ENCODE measurements around the gene SUCNR1. TPM values are rescaled to one million over a fixed set of nuclear protein-coding genes. Genes with fewer than 3 reads are reported as not detected.

Gene SUCNR1
- total RNA-seq, 1 experiment from 2014 or later: not detected

DNA sequence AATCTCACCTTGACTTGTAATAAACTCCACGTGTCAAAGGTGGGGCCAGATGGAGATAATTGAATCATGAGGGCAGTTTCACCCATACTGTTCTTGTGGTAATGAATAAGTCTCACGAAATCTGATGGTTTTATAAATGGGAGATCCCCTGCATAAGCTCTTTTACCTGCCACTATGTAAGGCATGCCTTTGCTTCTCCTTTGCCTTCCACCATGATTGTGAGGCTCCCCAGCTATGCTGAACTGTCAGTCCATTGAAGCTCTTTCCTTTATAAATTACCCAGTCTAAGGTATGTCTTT, 45.5 kb downstream of the SUCNR1 start:
- H3K9me3 Mint-ChIP-seq (ENCODE audit: unreplicated experiment): no peaks in the 10 kb centered on the region
- Histone ChIP-seq H3K9me3 (no peaks in the 10 kb centered on the region), H3K36me3 (ENCODE audit: control insufficient read depth, insufficient read depth, low read length) (no peaks in the 10 kb centered on the region), H3K4me3 (ENCODE audit: low read depth, low read length) (no peak overlapping the region), H3K27me3 (replicated peaks; ENCODE audit: control insufficient read depth, insufficient read depth, low read length) (no peaks in the 10 kb centered on the region), H3K4me1 (no peaks in the 10 kb centered on the region)
- no peaks in the 10 kb centered on the region for H3K27me3 Mint-ChIP-seq (ENCODE audit: insufficient read depth, unreplicated experiment)
- peaks cover 6% of the 10 kb centered on the region for H3K4me1 Mint-ChIP-seq (ENCODE audit: low read depth, unreplicated experiment)
- H3K4me3 Mint-ChIP-seq (ENCODE audit: unreplicated experiment): no peak overlapping the region
- ChIA-PET POLR2A (no interaction called here), CTCF (interaction anchor here (1.0 to 1.5 kb wide), 2 partner anchors 80 to 480 kb away, joined by 4 to 5 read pairs; no protein-coding TSS in a partner anchor)
- DNase-seq: no peak
- intact Hi-C loops (cut with micrococcal nuclease; ENCODE audit: unreplicated experiment): loop anchor here (2.0 to 5.0 kb wide), 3 partner anchors 28 to 752 kb away; no protein-coding TSS in a partner anchor
- H3K27ac Mint-ChIP-seq (ENCODE audit: unreplicated experiment): peak overlapping the region; percentile 39
- TF ChIP-seq, protein P1, sequence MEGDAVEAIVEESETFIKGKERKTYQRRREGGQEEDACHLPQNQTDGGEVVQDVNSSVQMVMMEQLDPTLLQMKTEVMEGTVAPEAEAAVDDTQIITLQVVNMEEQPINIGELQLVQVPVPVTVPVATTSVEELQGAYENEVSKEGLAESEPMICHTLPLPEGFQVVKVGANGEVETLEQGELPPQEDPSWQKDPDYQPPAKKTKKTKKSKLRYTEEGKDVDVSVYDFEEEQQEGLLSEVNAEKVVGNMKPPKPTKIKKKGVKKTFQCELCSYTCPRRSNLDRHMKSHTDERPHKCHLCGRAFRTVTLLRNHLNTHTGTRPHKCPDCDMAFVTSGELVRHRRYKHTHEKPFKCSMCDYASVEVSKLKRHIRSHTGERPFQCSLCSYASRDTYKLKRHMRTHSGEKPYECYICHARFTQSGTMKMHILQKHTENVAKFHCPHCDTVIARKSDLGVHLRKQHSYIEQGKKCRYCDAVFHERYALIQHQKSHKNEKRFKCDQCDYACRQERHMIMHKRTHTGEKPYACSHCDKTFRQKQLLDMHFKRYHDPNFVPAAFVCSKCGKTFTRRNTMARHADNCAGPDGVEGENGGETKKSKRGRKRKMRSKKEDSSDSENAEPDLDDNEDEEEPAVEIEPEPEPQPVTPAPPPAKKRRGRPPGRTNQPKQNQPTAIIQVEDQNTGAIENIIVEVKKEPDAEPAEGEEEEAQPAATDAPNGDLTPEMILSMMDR (IDR thresholded peaks at IDR 0.05; ENCODE audit: insufficient read depth in 1 of 2, low read depth in 1 of 2, low read length in 1 of 2, severe bottlenecking in 1 of 2, unreplicated experiment in 1 of 2): no peak
- H3K36me3 Mint-ChIP-seq (ENCODE audit: insufficient read depth, unreplicated experiment): no peaks in the 10 kb centered on the region
- BruUV-seq (replicated peaks): no TSS peak

DNA sequence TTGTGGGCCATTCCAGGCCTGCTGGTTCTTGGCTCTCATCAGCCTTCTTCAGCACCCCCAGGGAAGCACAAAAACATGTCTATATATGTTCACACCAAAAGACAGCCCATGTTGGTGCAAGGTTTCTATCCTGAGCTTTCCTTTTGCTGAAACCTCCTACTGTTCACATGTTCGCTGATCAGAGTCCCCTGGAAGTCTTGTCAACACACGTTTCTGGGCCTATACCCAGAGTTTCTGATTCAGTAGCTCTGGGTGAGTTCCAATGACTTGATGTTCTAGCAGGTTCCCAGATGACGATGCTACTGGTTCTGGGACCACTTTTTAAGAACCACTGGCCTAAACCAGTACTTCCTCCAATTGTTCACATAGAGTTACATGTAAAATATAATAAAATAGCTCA, 46.0 kb downstream of the SUCNR1 start:
- no peaks in the 10 kb centered on the region for H3K4me1 ChIP-seq
- intact Hi-C loops (cut with micrococcal nuclease; ENCODE audit: unreplicated experiment): loop anchor here (2.0 to 5.0 kb wide), 3 partner anchors 29 to 752 kb away; no protein-coding TSS in a partner anchor
- Mint-ChIP-seq H3K4me1 (ENCODE audit: low read depth, unreplicated experiment) (peaks cover 6% of the 10 kb centered on the region), H3K4me3 (ENCODE audit: unreplicated experiment) (no peak overlapping the region), H3K27ac (ENCODE audit: unreplicated experiment) (peak overlapping the region; percentile 39), H3K27me3 (ENCODE audit: insufficient read depth, unreplicated experiment) (no peaks in the 10 kb centered on the region), H3K36me3 (ENCODE audit: insufficient read depth, unreplicated experiment) (no peaks in the 10 kb centered on the region), H3K9me3 (ENCODE audit: unreplicated experiment) (no peaks in the 10 kb centered on the region)
- TF ChIP-seq, protein P1 (IDR thresholded peaks at IDR 0.05; ENCODE audit: insufficient read depth in 1 of 2, low read depth in 1 of 2, low read length in 1 of 2, severe bottlenecking in 1 of 2, unreplicated experiment in 1 of 2): no peak
- BruUV-seq (replicated peaks): no TSS peak
- ChIA-PET CTCF (interaction anchor here (1.5 kb wide), 1 partner anchor 480 kb away, joined by 4 read pairs; no protein-coding TSS in a partner anchor), POLR2A (no interaction called here)
- no peaks in the 10 kb centered on the region for H3K36me3 ChIP-seq (ENCODE audit: control insufficient read depth, insufficient read depth, low read length)
- DNase-seq: no peak
- no peaks in the 10 kb centered on the region for H3K27me3 ChIP-seq (replicated peaks; ENCODE audit: control insufficient read depth, insufficient read depth, low read length)
- no peak overlapping the region for H3K4me3 ChIP-seq (ENCODE audit: low read depth, low read length)
- H3K9me3 ChIP-seq: no peaks in the 10 kb centered on the region

DNA sequence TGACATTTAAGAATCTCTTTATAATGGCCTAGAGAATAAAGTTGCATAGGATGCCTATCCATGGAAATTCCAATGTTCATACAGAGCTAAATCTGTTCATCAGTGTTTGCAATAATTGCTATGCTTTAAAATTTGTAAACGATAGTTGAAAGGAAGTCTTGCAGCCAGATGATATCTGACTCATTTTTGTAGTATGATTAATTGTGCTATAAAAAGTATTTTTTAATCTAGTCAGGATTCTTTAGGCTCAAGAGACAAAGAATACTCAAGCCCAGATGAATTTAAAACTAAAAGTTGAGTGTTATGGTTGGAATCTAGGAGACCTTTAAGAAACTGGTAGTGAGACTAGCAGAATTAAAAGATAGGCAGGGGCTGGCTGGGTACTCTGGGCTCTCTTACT, 50.5 kb downstream of the SUCNR1 start:
- no peak for DNase-seq
- ChIA-PET CTCF (no interaction called here), POLR2A (no interaction called here)
- BruUV-seq (replicated peaks): no TSS peak
- Histone ChIP-seq H3K27me3 (replicated peaks; ENCODE audit: control insufficient read depth, insufficient read depth, low read length) (no peaks in the 10 kb centered on the region), H3K4me3 (ENCODE audit: low read depth, low read length) (no peak overlapping the region), H3K36me3 (ENCODE audit: control insufficient read depth, insufficient read depth, low read length) (no peaks in the 10 kb centered on the region), H3K4me1 (no peaks in the 10 kb centered on the region), H3K9me3 (no peaks in the 10 kb centered on the region)
- Mint-ChIP-seq H3K4me3 (ENCODE audit: unreplicated experiment) (no peak overlapping the region), H3K4me1 (ENCODE audit: low read depth, unreplicated experiment) (peaks cover 5% of the 10 kb centered on the region), H3K9me3 (ENCODE audit: unreplicated experiment) (no peaks in the 10 kb centered on the region), H3K36me3 (ENCODE audit: insufficient read depth, unreplicated experiment) (no peaks in the 10 kb centered on the region), H3K27me3 (ENCODE audit: insufficient read depth, unreplicated experiment) (no peaks in the 10 kb centered on the region), H3K27ac (ENCODE audit: unreplicated experiment) (no peak overlapping the region)
- intact Hi-C loops (cut with micrococcal nuclease; ENCODE audit: unreplicated experiment): no loop called here
- TF ChIP-seq, protein P1 (IDR thresholded peaks at IDR 0.05; ENCODE audit: insufficient read depth in 1 of 2, low read depth in 1 of 2, low read length in 1 of 2, severe bottlenecking in 1 of 2, unreplicated experiment in 1 of 2): no peak

Measured in Caco-2 (cell line).